Neuronal stem cell (in vitro differentiated cells): ENCODE data around the gene CASKIN2.

Experiments
- DNase-seq: peaks from one replicate; pipeline ENCODE4 v3.0.0-alpha.2; 2013; ENCODE audit warnings: low spot score
- H2AFZ ChIP-seq: one replicate; pipeline ENCODE4 v1.6.1; 2013; ENCODE audit warnings: mild to moderate bottlenecking, low read length, inconsistent platforms
- H2AK5ac ChIP-seq: 2 replicates; pipeline ENCODE4 v1.6.1; 2013; ENCODE audit warnings: low read depth, mild to moderate bottlenecking, inconsistent platforms, low read length, moderate library complexity, mixed read lengths
- H2BK120ac ChIP-seq: 2 replicates; pipeline ENCODE4 v1.6.1; 2013; ENCODE audit warnings: low read depth, mild to moderate bottlenecking, inconsistent platforms, low read length, moderate library complexity, mixed read lengths
- H2BK12ac ChIP-seq: one replicate; pipeline ENCODE4 v1.6.1; 2013; ENCODE audit warnings: low read length, inconsistent platforms
- H2BK15ac ChIP-seq: 2 replicates; pipeline ENCODE4 v1.6.1; 2013; ENCODE audit warnings: mild to moderate bottlenecking, low read length, inconsistent platforms, mixed read lengths
- H2BK5ac ChIP-seq: one replicate; pipeline ENCODE4 v1.6.1; 2013; ENCODE audit warnings: inconsistent platforms, mild to moderate bottlenecking, low read length, moderate library complexity
- H3K14ac ChIP-seq: one replicate; pipeline ENCODE4 v1.6.1; 2013; ENCODE audit warnings: low read length, inconsistent platforms
- H3K18ac ChIP-seq: 2 replicates; pipeline ENCODE4 v1.6.1; 2013; ENCODE audit warnings: low read length, inconsistent platforms
- H3K23ac ChIP-seq: 2 replicates; pipeline ENCODE4 v1.6.1; 2013; ENCODE audit warnings: low read depth, mild to moderate bottlenecking, mixed read lengths, low read length, inconsistent platforms; ENCODE audit not compliant: poor library complexity
- H3K27ac ChIP-seq: replicated peaks from 3 replicates; pipeline ENCODE4 v1.5.1; 2013; ENCODE audit warnings: low read length, inconsistent platforms
- H3K27me3 ChIP-seq, 3 experiments: 2 replicates each; pipeline ENCODE4 v1.6.1; 2013; ENCODE audit warnings: low read length in 3 of 3, mild to moderate bottlenecking in 2 of 3, inconsistent platforms in 1 of 3, low read depth in 1 of 3, mixed read lengths in 1 of 3, moderate library complexity in 1 of 3; ENCODE audit not compliant: control insufficient read depth in 3 of 3, insufficient read depth in 3 of 3
- H3K36me3 ChIP-seq, 2 donors: replicated peaks in 1 of 2; 2 replicates each; pipeline ENCODE4 v1.6.1; 2013; ENCODE audit warnings: low read length in 2 of 2; ENCODE audit not compliant: control insufficient read depth in 2 of 2, insufficient read depth in 2 of 2
- H3K4ac ChIP-seq: 2 replicates; pipeline ENCODE4 v1.6.1; 2013; ENCODE audit warnings: inconsistent platforms, mild to moderate bottlenecking, low read length, moderate library complexity
- H3K4me1 ChIP-seq, 2 donors: 1 replicate in 1 of 2; 2 replicates in 1 of 2; pipeline ENCODE4 v1.6.1; 2013; ENCODE audit warnings: low read length in 2 of 2, low read depth in 1 of 2; ENCODE audit not compliant: control insufficient read depth in 2 of 2, insufficient read depth in 1 of 2
- H3K4me2 ChIP-seq: one replicate; pipeline ENCODE4 v1.6.1; 2013; ENCODE audit warnings: mild to moderate bottlenecking, low read length, inconsistent platforms; ENCODE audit not compliant: insufficient read depth, poor library complexity, severe bottlenecking
- H3K4me3 ChIP-seq, 2 donors: 2 replicates each; pipeline ENCODE4 v1.5.1; 2013; ENCODE audit warnings: low read length in 2 of 2, mild to moderate bottlenecking in 2 of 2, inconsistent platforms in 1 of 2, moderate library complexity in 1 of 2
- H3K79me1 ChIP-seq: one replicate; pipeline ENCODE4 v1.6.1; 2013; ENCODE audit warnings: low read depth, mild to moderate bottlenecking, inconsistent platforms, low read length, moderate library complexity
- H3K9ac ChIP-seq: one replicate; pipeline ENCODE4 v1.6.1; 2013; ENCODE audit warnings: mild to moderate bottlenecking, low read depth, low read length, inconsistent platforms; ENCODE audit not compliant: poor library complexity
- H3K9me3 ChIP-seq, 2 donors: replicated peaks in 1 of 2; 2 replicates each; pipeline versions ENCODE3 to v1.6.1; 2013; ENCODE audit warnings: low read length in 2 of 2, mild to moderate bottlenecking in 2 of 2, inconsistent platforms in 1 of 2, low read depth in 1 of 2, mixed read lengths in 1 of 2, moderate library complexity in 1 of 2; ENCODE audit not compliant: control insufficient read depth in 2 of 2, insufficient read depth in 1 of 2
- H4K8ac ChIP-seq: one replicate; pipeline ENCODE4 v1.6.1; 2013; ENCODE audit warnings: low read depth, mild to moderate bottlenecking, inconsistent platforms, low read length, moderate library complexity
- H4K91ac ChIP-seq: one replicate; pipeline ENCODE4 v1.6.1; 2013; ENCODE audit warnings: low read length, low read depth, mild to moderate bottlenecking, inconsistent platforms; ENCODE audit not compliant: poor library complexity
- WGBS, 2 donors: extraction: QIAGEN DNeasy Blood & Tissue Kit; methylation state at CpG; one replicate each; pipeline ENCODE4 v1.1.7; 2013; ENCODE audit warnings: missing lambda C conversion rate in 2 of 2, mixed read lengths in 1 of 2; ENCODE audit not compliant: insufficient read length in 2 of 2, insufficient replicate concordance in 1 of 2; ENCODE audit errors: extremely low coverage in 2 of 2; 5-methylcytosine and 5-hydroxymethylcytosine counted together

The CASKIN2 gene

DNA sequence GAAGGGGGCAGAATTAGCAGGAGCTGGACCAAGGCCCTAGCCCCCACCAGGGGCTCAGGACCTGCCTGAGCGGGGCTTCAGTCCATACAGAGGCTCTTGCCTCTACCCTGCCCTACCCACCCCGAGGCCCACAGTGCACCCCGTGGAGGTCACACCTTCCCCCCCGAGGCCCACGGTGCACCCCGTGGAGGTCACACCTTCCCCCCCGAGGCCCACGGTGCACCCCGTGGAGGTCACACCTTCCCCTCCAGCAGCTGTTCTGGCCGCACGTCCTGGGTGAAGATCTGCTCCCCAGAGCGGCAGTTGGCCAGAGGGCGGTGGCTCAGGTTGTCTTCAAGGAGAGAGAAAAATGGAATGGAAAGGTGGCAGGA, 11.4 kb downstream of the CASKIN2 start:
- H3K14ac ChIP-seq = no peak overlapping the region
- H3K4me3 ChIP-seq = no peak overlapping the region
- H3K18ac ChIP-seq = no peak overlapping the region
- no peak overlapping the region for H2BK120ac ChIP-seq
- H2BK12ac ChIP-seq = no peak overlapping the region
- DNase-seq = no peak
- H3K27ac ChIP-seq = no peak overlapping the region
- no peaks in the 10 kb centered on the region for H3K9me3 ChIP-seq
- peak overlapping the region; percentile 66 for H2BK5ac ChIP-seq
- H2BK15ac ChIP-seq = no peak overlapping the region
- H3K4me1 ChIP-seq = peaks cover 0 to 3% of the 10 kb centered on the region in 2 donors
- H2AK5ac ChIP-seq = peak overlapping the region; percentile 75
- H3K36me3 ChIP-seq = peaks cover 42 to 88% of the 10 kb centered on the region in 2 donors
- H3K4me2 ChIP-seq = no peak overlapping the region
- H3K23ac ChIP-seq = no peak overlapping the region
- no peak overlapping the region for H4K91ac ChIP-seq
- H3K4ac ChIP-seq = no peak overlapping the region
- no peak overlapping the region for H4K8ac ChIP-seq
- H3K27me3 ChIP-seq = no peaks in the 10 kb centered on the region
- H3K9ac ChIP-seq = no peak overlapping the region
- H3K79me1 ChIP-seq = peaks cover 18% of the 10 kb centered on the region
- no CpG with 5 or more reads among the region's 13 CpGs for WGBS, 2 donors
- no peak overlapping the region for H2AFZ ChIP-seq

DNA sequence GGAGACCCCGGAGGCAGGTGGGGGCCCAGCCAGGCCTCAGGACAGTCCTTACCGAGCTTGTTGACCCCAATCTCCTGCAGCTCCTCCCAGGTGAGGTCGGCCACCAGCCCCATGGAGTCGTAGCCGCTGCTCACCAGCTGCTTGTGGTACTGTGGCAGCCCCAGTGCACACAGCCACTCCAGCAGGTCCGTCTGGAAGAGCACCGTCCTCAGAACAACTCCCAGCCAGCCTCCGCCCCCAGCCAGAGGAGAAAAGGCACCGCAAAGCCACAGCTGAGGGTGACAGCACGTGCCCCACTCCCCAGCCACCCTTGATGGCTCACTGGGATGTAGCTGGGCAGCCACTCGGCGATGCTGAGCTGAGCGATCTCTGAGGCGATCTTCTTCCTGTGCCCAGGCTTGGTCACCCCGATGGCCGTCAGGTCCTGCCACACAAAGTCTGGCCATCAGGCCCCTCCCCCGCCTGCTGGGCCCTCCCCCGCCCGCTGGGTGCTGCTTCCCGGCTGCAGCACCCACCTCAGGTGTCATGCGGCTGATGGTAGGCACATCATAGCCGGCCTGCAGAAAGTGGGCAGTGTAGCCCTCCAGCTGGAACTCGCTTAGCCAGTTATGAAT, 11.9 kb downstream of the CASKIN2 start:
- H3K23ac ChIP-seq = peak overlapping the region; percentile 43
- H3K4me2 ChIP-seq = no peak overlapping the region
- no peaks in the 10 kb centered on the region for H3K27me3 ChIP-seq
- no peak overlapping the region for H3K4ac ChIP-seq
- H2BK12ac ChIP-seq = no peak overlapping the region
- WGBS, 2 donors = no CpG with 5 or more reads among the region's 23 CpGs
- peak overlapping the region; percentile 48 for H3K18ac ChIP-seq
- no peak overlapping the region for H3K4me3 ChIP-seq
- no peak overlapping the region for H2BK15ac ChIP-seq
- H2BK5ac ChIP-seq = peak overlapping the region; percentile 66
- H4K8ac ChIP-seq = no peak overlapping the region
- no peak overlapping the region for H3K9ac ChIP-seq
- peaks cover 0 to 3% of the 10 kb centered on the region in 2 donors for H3K4me1 ChIP-seq
- no peak overlapping the region for H3K27ac ChIP-seq
- H3K14ac ChIP-seq = no peak overlapping the region
- no peak overlapping the region for H2BK120ac ChIP-seq
- H3K9me3 ChIP-seq = peaks cover 0 to 2% of the 10 kb centered on the region in 2 donors
- peaks cover 17% of the 10 kb centered on the region for H3K79me1 ChIP-seq
- H2AK5ac ChIP-seq = no peak overlapping the region
- no peak overlapping the region for H4K91ac ChIP-seq
- H3K36me3 ChIP-seq = peaks cover 46 to 89% of the 10 kb centered on the region in 2 donors
- H2AFZ ChIP-seq = no peak overlapping the region
- no peak for DNase-seq

DNA sequence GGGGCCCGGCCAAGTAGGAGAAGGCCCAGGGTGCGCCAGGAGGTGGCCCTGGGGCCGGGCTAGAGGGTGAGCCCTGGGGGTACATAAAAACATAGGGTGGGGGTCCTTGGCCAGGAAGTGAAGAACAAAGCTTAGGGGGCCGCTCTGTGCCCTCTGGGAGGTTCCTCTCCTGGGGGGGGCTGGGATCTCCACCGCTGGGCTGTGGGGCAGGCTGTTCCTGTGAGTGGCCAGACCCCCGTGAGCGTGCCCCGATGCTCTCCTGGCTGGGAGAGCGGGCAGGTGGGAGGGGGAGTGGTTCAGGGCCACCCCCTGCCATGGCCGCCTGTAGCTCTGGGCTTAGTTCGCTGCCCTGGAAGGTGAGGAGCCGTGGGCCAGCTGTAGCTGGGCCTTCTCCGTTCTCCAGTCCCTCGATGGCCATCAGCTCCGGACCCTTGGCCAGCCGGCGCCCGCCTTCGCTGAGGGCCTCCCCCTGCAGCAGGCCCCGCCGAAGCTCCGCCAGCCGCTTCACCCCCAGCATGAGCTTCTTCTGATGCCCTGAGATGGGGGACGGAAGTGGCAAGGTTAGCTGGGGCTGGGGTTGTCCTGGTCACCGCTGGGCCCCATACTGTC, 12.5 kb downstream of the CASKIN2 start:
- Histone ChIP-seq H3K27me3 (no peaks in the 10 kb centered on the region), H2AFZ (no peak overlapping the region), H3K4me1 (no peaks in the 10 kb centered on the region), H2BK120ac (no peak overlapping the region), H3K23ac (peak overlapping the region; percentile 43), H4K8ac (no peak overlapping the region), H3K36me3 (peaks cover 52 to 92% of the 10 kb centered on the region in 2 donors), H3K79me1 (peaks cover 14% of the 10 kb centered on the region), H3K27ac (no peak overlapping the region), H3K9me3 (peaks cover 0 to 2% of the 10 kb centered on the region in 2 donors), H3K4me3 (no peak overlapping the region), H3K18ac (no peak overlapping the region), H3K14ac (no peak overlapping the region), H3K9ac (no peak overlapping the region), H2BK15ac (no peak overlapping the region), H2BK12ac (no peak overlapping the region), H2AK5ac (no peak overlapping the region), H2BK5ac (no peak overlapping the region), H3K4ac (no peak overlapping the region), H3K4me2 (no peak overlapping the region), H4K91ac (no peak overlapping the region)
- no CpG with 5 or more reads among the region's 25 CpGs for WGBS, 2 donors
- DNase-seq = no peak

DNA sequence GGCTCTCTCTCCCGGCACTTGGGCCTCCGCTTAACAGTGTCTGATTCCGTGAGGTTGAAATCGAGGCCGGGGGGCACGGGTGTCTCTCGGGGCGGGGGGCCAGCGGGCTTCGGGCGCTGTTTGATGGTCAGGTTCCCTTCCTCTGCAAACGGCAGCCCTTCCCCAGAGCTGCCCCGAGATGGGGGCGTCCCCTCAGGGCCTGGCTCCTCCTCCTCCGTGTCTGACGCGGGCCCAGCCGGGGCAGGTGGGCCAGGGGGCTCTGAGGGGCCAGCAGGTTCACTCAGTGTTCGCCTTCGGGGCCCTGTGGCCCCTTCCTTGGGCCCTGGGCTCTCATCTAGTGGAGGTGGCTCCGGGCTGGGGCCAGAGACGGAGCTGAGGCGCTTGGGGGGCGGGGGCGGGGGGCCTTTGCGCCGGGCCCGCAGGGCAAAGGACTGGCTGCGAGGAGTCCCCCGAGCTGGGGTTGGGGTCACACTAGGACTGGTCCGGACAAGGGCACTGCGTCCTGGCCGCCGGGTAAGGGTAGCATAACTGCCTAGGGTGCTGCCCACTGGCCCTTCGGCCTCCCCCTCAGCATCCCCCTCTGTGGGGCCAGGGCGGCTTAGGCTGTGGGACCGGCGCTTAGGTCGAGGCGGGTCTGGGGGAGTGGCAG, 13.1 kb downstream of the CASKIN2 start:
- WGBS, 2 donors = no CpG with 5 or more reads among the region's 40 CpGs
- H3K79me1 ChIP-seq = peaks cover 8% of the 10 kb centered on the region
- no peak overlapping the region for H2AK5ac ChIP-seq
- H3K4ac ChIP-seq = no peak overlapping the region
- no peaks in the 10 kb centered on the region for H3K27me3 ChIP-seq
- DNase-seq = no peak
- H2BK12ac ChIP-seq = no peak overlapping the region
- H3K36me3 ChIP-seq = peaks cover 53 to 92% of the 10 kb centered on the region in 2 donors
- H4K91ac ChIP-seq = no peak overlapping the region
- no peaks in the 10 kb centered on the region for H3K4me1 ChIP-seq
- no peak overlapping the region for H4K8ac ChIP-seq
- H3K4me3 ChIP-seq = no peak overlapping the region
- H3K14ac ChIP-seq = no peak overlapping the region
- H3K27ac ChIP-seq = no peak overlapping the region
- H2AFZ ChIP-seq = no peak overlapping the region
- H3K4me2 ChIP-seq = no peak overlapping the region
- peak overlapping the region; percentile 39 for H2BK5ac ChIP-seq
- no peak overlapping the region for H3K9ac ChIP-seq
- no peak overlapping the region for H3K23ac ChIP-seq
- peaks cover 0 to 2% of the 10 kb centered on the region in 2 donors for H3K9me3 ChIP-seq
- no peak overlapping the region for H3K18ac ChIP-seq
- H2BK15ac ChIP-seq = no peak overlapping the region
- no peak overlapping the region for H2BK120ac ChIP-seq
